SH-SY5Y (cell line): ENCODE measurements around the gene ATG7.

Experiments used
- GATA2 ChIP-seq: IDR thresholded peaks from 2 replicates; pipeline ENCODE4 v1.6.1; 2011; ENCODE audit warnings: mild to moderate bottlenecking, low read depth, low read length
- GATA3 ChIP-seq: IDR thresholded peaks from 2 replicates; pipeline ENCODE4 v1.6.1; 2011; ENCODE audit warnings: low read depth, mild to moderate bottlenecking, low read length, moderate library complexity

GRCh38 chr3:11584570-11584969 lies 312.4 kb downstream of the ATG7 start:
- TF ChIP-seq GATA2 (no peak), GATA3 (no peak)
